GM21737 (cell line): Measurements from ENCODE around the gene OR10H5.
A peak's percentile ranks its signal among the peaks of the same experiment; 100 is the strongest.
"Not testable (repeated sequence)": the region's sequence is repeated elsewhere in the genome, so short reads cannot be mapped to it uniquely, and the experiment has no call there.

Source experiments
- ATAC-seq: cut with Tn5 transposase; IDR thresholded peaks from one replicate; pipeline ENCODE4 v1.9.1; 2021; ENCODE audit warnings: mild to moderate bottlenecking, moderate library complexity; ENCODE audit not compliant: unreplicated experiment

The OR10H5 gene

GRCh38 chr19:15811476-15811875 is 24.0 kb downstream of the OR10H5 start:
- no peak for ATAC-seq

GRCh38 chr19:15812060-15812722 is 24.7 kb downstream of the OR10H5 start:
- no peak for ATAC-seq

- ATAC-seq, result no peak
Measured at GRCh38 chr19:15813916-15814315, 26.5 kb downstream of the OR10H5 start.

- no peak for ATAC-seq
Measured at GRCh38 chr19:15815306-15815705, 27.8 kb downstream of the OR10H5 start, which contains the start of gene OR10H1. Gene OR10H1, minus strand, starts transcription at chr19:15815664. Its CDS starts 7,627 bp downstream, at chr19:15808037.

GRCh38 chr19:15820646-15821045 is 33.2 kb downstream of the OR10H5 start:
- no peak for ATAC-seq

GRCh38 chr19:15825753-15826152 is 38.3 kb downstream of the OR10H5 start:
- ATAC-seq, result no peak

- no peak for ATAC-seq
Measured at GRCh38 chr19:15828121-15828610, 40.7 kb downstream of the OR10H5 start.

GRCh38 chr19:15828611-15829305 is 41.3 kb downstream of the OR10H5 start:
- not testable (repeated sequence) for ATAC-seq

GRCh38 chr19:15829306-15829698 is 41.8 kb downstream of the OR10H5 start:
- no peak for ATAC-seq

- ATAC-seq, result no peak
Measured at GRCh38 chr19:15829786-15830185, 42.3 kb downstream of the OR10H5 start.

GRCh38 chr19:15831626-15832025 is 44.2 kb downstream of the OR10H5 start:
- ATAC-seq, result no peak

- not testable (repeated sequence) for ATAC-seq
Measured at GRCh38 chr19:15834232-15834631, 46.8 kb downstream of the OR10H5 start.

- ATAC-seq, result not testable (repeated sequence)
Measured at GRCh38 chr19:15835565-15836329, 48.3 kb downstream of the OR10H5 start.

GRCh38 chr19:15836330-15837220 is 49.1 kb downstream of the OR10H5 start:
- peak; percentile 96 for ATAC-seq

- ATAC-seq, result no peak
Measured at GRCh38 chr19:15837221-15837731, 49.8 kb downstream of the OR10H5 start.

GRCh38 chr19:15838351-15838750 is 50.9 kb downstream of the OR10H5 start:
- no peak for ATAC-seq

- ATAC-seq, result not testable (repeated sequence)
Measured at GRCh38 chr19:15839888-15840287, 52.4 kb downstream of the OR10H5 start.

GRCh38 chr19:15840833-15841232 is 53.4 kb downstream of the OR10H5 start:
- no peak for ATAC-seq

- no peak for ATAC-seq
Measured at GRCh38 chr19:15841875-15842569, 54.6 kb downstream of the OR10H5 start.
